T-helper 17 cell (primary cell): ENCODE data around the gene ZNF768. TPM values are rescaled to one million over a fixed set of nuclear protein-coding genes. Genes with fewer than 3 reads are reported as not detected.

Experiments used
- ATAC-seq: fragments of 150-1000 bp; cut with Tn5 transposase; 2 replicates; pipeline ENCODE4 v1.10.0; 2021; ENCODE audit warnings: mild to moderate bottlenecking, moderate library complexity
- DNase-seq, 3 donors: peaks; one replicate each; pipeline versions ENCODE4 v3.0.0 to v3.0.0-alpha.2; 2020 to 2021
- H3K9me3 ChIP-seq: one replicate; pipeline ENCODE4 v1.7.0; 2013; ENCODE audit warnings: low read length, mild to moderate bottlenecking; ENCODE audit not compliant: control insufficient read depth, poor library complexity, severe bottlenecking
- H3K27ac Mint-ChIP-seq: one replicate; pipeline ENCODE4 v1.8.0; 2022; ENCODE audit warnings: mild to moderate bottlenecking, moderate library complexity, mixed read lengths
- H3K27me3 Mint-ChIP-seq: one replicate; pipeline ENCODE4 v1.8.0; 2022; ENCODE audit warnings: mixed read lengths
- H3K36me3 Mint-ChIP-seq: one replicate; pipeline ENCODE4 v1.8.0; 2022; ENCODE audit warnings: low read depth, mixed read lengths
- H3K4me1 Mint-ChIP-seq: one replicate; pipeline ENCODE4 v1.8.0; 2022; ENCODE audit warnings: mild to moderate bottlenecking, mixed read lengths
- H3K4me3 Mint-ChIP-seq: one replicate; pipeline ENCODE4 v1.8.0; 2022; ENCODE audit warnings: mild to moderate bottlenecking, moderate library complexity, mixed read lengths
- total RNA-seq, 4 donors: library from RNA in 2 of 4; stranded (reverse) in 2 of 4; gene quantifications; one replicate each; pipeline ENCODE4 v1.2.3 and lab custom pipeline; 2022 to 2026

The ZNF768 gene
- total RNA-seq, 2 donors from 2014 or later: 5.1 to 5.3 TPM

DNA sequence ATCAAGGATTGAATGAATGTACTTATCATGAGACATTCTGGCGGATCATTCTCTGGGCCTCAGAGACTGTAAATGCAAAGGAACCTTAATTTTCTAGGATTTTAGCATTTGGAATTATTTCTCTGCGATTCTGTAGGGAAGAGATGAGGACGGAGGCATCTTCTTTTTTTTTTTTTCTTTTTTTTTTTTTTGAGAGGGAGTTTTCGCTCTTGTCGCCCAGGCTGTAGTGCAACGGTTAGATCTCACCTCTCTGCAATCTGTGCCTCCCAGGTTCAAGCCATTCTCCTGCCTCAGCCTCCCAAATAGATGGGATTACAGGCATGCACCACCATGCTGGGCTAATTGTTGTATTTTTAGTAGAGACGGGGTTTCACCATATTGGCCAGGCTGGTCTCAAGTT is 51.7 kb downstream of the ZNF768 start:
- Mint-ChIP-seq H3K4me1 (peaks cover 46% of the 10 kb centered on the region), H3K36me3 (peaks cover 4% of the 10 kb centered on the region), H3K27me3 (no peaks in the 10 kb centered on the region)

DNA sequence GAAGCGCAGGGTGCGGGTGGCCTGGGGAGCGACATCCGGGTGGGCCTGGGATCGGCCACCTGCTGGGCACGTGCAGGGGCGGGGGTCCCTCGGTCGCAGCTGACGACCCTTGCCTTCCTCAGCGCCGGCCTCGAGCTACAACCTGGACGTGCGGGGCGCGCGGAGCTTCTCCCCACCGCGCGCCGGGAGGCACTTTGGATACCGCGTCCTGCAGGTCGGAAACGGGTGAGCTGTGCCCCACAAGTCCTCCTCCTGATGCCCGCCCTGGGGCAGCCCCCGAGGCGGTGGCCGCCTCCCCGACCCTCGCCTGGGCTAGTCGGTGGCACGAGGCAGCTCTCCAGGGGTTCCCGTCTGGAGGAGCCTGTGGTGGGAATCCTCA is 52.3 kb downstream of the ZNF768 start:
- peak overlapping the region; percentile 99 for H3K4me3 Mint-ChIP-seq
- peaks cover 4% of the 10 kb centered on the region for H3K36me3 Mint-ChIP-seq
- no peak for ATAC-seq
- DNase-seq: no peak
- H3K9me3 ChIP-seq: no peaks in the 10 kb centered on the region
- H3K27ac Mint-ChIP-seq: peak overlapping the region; percentile 96
- H3K4me1 Mint-ChIP-seq: peaks cover 49% of the 10 kb centered on the region
- no peaks in the 10 kb centered on the region for H3K27me3 Mint-ChIP-seq

More for the DNA sequence above, 51.7 kb downstream of the ZNF768 start:
- Mint-ChIP-seq H3K4me3 (peak overlapping the region; percentile 99), H3K27ac (peak overlapping the region; percentile 96)
- no peak for DNase-seq
- no peaks in the 10 kb centered on the region for H3K9me3 ChIP-seq
- ATAC-seq: no peak

Other genes with a start within 250 kb of the ZNF768 start
- 10 to 100 TPM; 35.5 to 44.8 TPM for gene CD2BP2, start 171.3 kb downstream of the ZNF768 start, total RNA-seq
- gene TBC1D10B, start 156.1 kb downstream of the ZNF768 start, total RNA-seq: 10 to 100 TPM; 27.4 to 28.8 TPM
- gene MYL11, start 151.8 kb downstream of the ZNF768 start, total RNA-seq: 1 to 10 TPM in 1 of 2 donors, not detected in 1; 1.8 TPM
- 100 to 1,000 TPM; 192 to 220 TPM for gene SEPTIN1, start 144.0 kb downstream of the ZNF768 start, total RNA-seq
- 1 to 10 TPM; 6.2 to 6.7 TPM for gene ZNF48, start 131.1 kb downstream of the ZNF768 start, total RNA-seq
- gene ZNF771, start 119.0 kb downstream of the ZNF768 start, total RNA-seq: 1 to 10 TPM; 1.4 to 1.5 TPM
- gene DCTPP1, start 96.5 kb downstream of the ZNF768 start, total RNA-seq: 10 to 100 TPM; 17.4 to 19.2 TPM
- gene SEPHS2, start 80.7 kb downstream of the ZNF768 start, total RNA-seq: 10 to 100 TPM; 18.3 to 21.4 TPM
- gene ITGAL, start 53.8 kb downstream of the ZNF768 start, total RNA-seq: 100 to 1,000 TPM; 322 to 338 TPM
- gene ZNF747, start 8.3 kb upstream of the ZNF768 start, total RNA-seq: 1 to 10 TPM; 7.6 TPM
- 10 to 100 TPM; 19.5 to 21.4 TPM for gene ZNF764, start 31.8 kb upstream of the ZNF768 start, total RNA-seq
- gene ZNF688, start 45.1 kb upstream of the ZNF768 start, total RNA-seq: 10 to 100 TPM; 11.4 to 14.0 TPM
- gene ZNF785, start 59.1 kb upstream of the ZNF768 start, total RNA-seq: 10 to 100 TPM in 1 of 2 donors, 1 to 10 TPM in 1; 8.5 to 11.7 TPM
- gene ZNF689, start 83.8 kb upstream of the ZNF768 start, total RNA-seq: 10 to 100 TPM in 1 of 2 donors, 1 to 10 TPM in 1; 8.3 to 14.4 TPM
- 10 to 100 TPM; 74.1 to 89.1 TPM for gene PRR14, start 124.4 kb upstream of the ZNF768 start, total RNA-seq
- gene FBRS, start 131.9 kb upstream of the ZNF768 start, total RNA-seq: 100 to 1,000 TPM; 217 to 246 TPM
- gene SRCAP, start 172.6 kb upstream of the ZNF768 start, total RNA-seq: 10 to 100 TPM; 86.9 to 90.5 TPM
- gene PHKG2, start 221.9 kb upstream of the ZNF768 start, total RNA-seq: 10 to 100 TPM; 31.6 to 38.1 TPM
- 1 to 10 TPM; 1.1 to 2.0 TPM for gene CFAP119, start 235.5 kb upstream of the ZNF768 start, total RNA-seq
- gene RNF40, start 235.8 kb upstream of the ZNF768 start, total RNA-seq: 10 to 100 TPM; 57.8 to 64.5 TPM